ENCODE results near the gene SERINC5.

- TF ChIP-seq CTCF (IDR thresholded peaks at IDR 0.05), result no peak
- no peak for TF ChIP-seq POLR2A (IDR thresholded peaks at IDR 0.05)
Observed at GRCh38 chr5:80077051-80077714, 178.7 kb downstream of the SERINC5 start.
